Liver (tissue), 9 donors: Measurements from ENCODE around the gene GNB5. TPM values are rescaled to one million over a fixed set of nuclear protein-coding genes. Genes with fewer than 3 reads are reported as not detected.
A peak's percentile ranks its signal among the peaks of the same experiment; 100 is the strongest.

Source experiments
- DNase-seq: peaks from one replicate; pipeline ENCODE4 v3.0.0-alpha.2; 2017; ENCODE audit warnings: low spot score
- H3K27ac ChIP-seq, 2 donors: one replicate each; pipeline ENCODE4 v1.7.0; 2013; ENCODE audit warnings: inconsistent platforms in 2 of 2, low read length in 2 of 2, control low read depth in 1 of 2, low read depth in 1 of 2, mild to moderate bottlenecking in 1 of 2
- H3K27me3 ChIP-seq, 4 donors: one replicate each; pipeline versions ENCODE4 v1.6.1 to v1.7.0; 2013; ENCODE audit warnings: low read length in 3 of 4, inconsistent platforms in 1 of 4, mild to moderate bottlenecking in 1 of 4, moderate library complexity in 1 of 4; ENCODE audit not compliant: control insufficient read depth in 4 of 4, insufficient read depth in 4 of 4
- H3K36me3 ChIP-seq, 4 donors: one replicate each; pipeline versions ENCODE4 v1.6.1 to v1.7.0; 2013; ENCODE audit warnings: low read length in 3 of 4, mild to moderate bottlenecking in 3 of 4, low read depth in 1 of 4, moderate library complexity in 1 of 4; ENCODE audit not compliant: control insufficient read depth in 4 of 4, insufficient read depth in 3 of 4
- H3K4me1 ChIP-seq, 4 donors: one replicate each; pipeline versions ENCODE4 v1.6.1 to v1.7.0; 2013; ENCODE audit warnings: low read length in 3 of 4, mild to moderate bottlenecking in 3 of 4, moderate library complexity in 1 of 4; ENCODE audit not compliant: control insufficient read depth in 4 of 4, insufficient read depth in 4 of 4
- H3K4me3 ChIP-seq, 3 donors: one replicate each; pipeline versions ENCODE4 v1.6.1 to v1.7.0; 2013; ENCODE audit warnings: low read length in 3 of 3, control low read depth in 1 of 3, low read depth in 1 of 3, mild to moderate bottlenecking in 1 of 3
- H3K9ac ChIP-seq, 2 donors: one replicate each; pipeline ENCODE4 v1.7.0; 2013; ENCODE audit warnings: low read length in 2 of 2, mild to moderate bottlenecking in 2 of 2, moderate library complexity in 2 of 2, control low read depth in 1 of 2, low read depth in 1 of 2
- H3K9me3 ChIP-seq, 4 donors: one replicate each; pipeline versions ENCODE4 v1.6.1 to v1.7.0; 2013; ENCODE audit warnings: low read length in 3 of 4; ENCODE audit not compliant: control insufficient read depth in 4 of 4
- EGR1 ChIP-seq, 2 donors: IDR thresholded peaks; 2 replicates each; pipeline ENCODE4 v1.6.1; 2016 to 2018; ENCODE audit warnings: antibody characterized with exemption in 2 of 2, low read depth in 2 of 2
- FOXA1 ChIP-seq: IDR thresholded peaks from 2 replicates; pipeline ENCODE4 v1.6.1; 2016; ENCODE audit warnings: antibody characterized with exemption
- FOXA2 ChIP-seq: IDR thresholded peaks from 2 replicates; pipeline ENCODE4 v1.6.1; 2016; ENCODE audit warnings: antibody characterized with exemption
- GABPA ChIP-seq, 2 donors: IDR thresholded peaks in 1 of 2; conservative IDR thresholded peaks in 1 of 2; 2 replicates each; pipeline ENCODE4 v1.6.1; 2016; ENCODE audit warnings: antibody characterized with exemption in 2 of 2, mild to moderate bottlenecking in 1 of 2, moderate library complexity in 1 of 2
- HNF4A ChIP-seq, 2 donors: conservative IDR thresholded peaks; 2 replicates each; pipeline ENCODE4 v1.6.1; 2016; ENCODE audit warnings: antibody characterized with exemption in 2 of 2, mild to moderate bottlenecking in 2 of 2
- HNF4G ChIP-seq: IDR thresholded peaks from 2 replicates; pipeline ENCODE4 v1.6.1; 2016; ENCODE audit warnings: antibody characterized with exemption
- JUND ChIP-seq, 2 donors: IDR thresholded peaks; 2 replicates each; pipeline ENCODE4 v1.6.1; 2016; ENCODE audit warnings: antibody characterized with exemption in 2 of 2
- NR2F2 ChIP-seq: IDR thresholded peaks from 2 replicates; pipeline ENCODE4 v1.6.1; 2016; ENCODE audit warnings: antibody characterized with exemption
- RAD21 ChIP-seq, 2 donors: IDR thresholded peaks; 2 replicates each; pipeline ENCODE4 v1.6.1; 2016; ENCODE audit warnings: antibody characterized with exemption in 2 of 2, mild to moderate bottlenecking in 2 of 2
- RXRA ChIP-seq, 2 donors: IDR thresholded peaks; 2 replicates each; pipeline ENCODE4 v1.6.1; 2017 to 2018; ENCODE audit warnings: antibody characterized with exemption in 2 of 2, mild to moderate bottlenecking in 1 of 2
- SP1 ChIP-seq: IDR thresholded peaks from 2 replicates; pipeline ENCODE4 v1.6.1; 2018; ENCODE audit warnings: antibody characterized with exemption, mild to moderate bottlenecking
- TAF1 ChIP-seq: conservative IDR thresholded peaks from 2 replicates; pipeline ENCODE4 v1.6.1; 2016; ENCODE audit warnings: antibody characterized with exemption, mild to moderate bottlenecking
- YY1 ChIP-seq: IDR thresholded peaks from 2 replicates; pipeline ENCODE4 v1.6.1; 2016; ENCODE audit warnings: antibody characterized with exemption, mild to moderate bottlenecking
- whole genome bisulfite sequencing: extraction: QIAGEN DNeasy Blood & Tissue Kit; methylation state at CpG from one replicate; pipeline ENCODE4 v1.1.7; 2013; 5-methylcytosine and 5-hydroxymethylcytosine counted together
- polyA plus RNA-seq, 2 donors: library from polyadenylated mRNA; stranded (reverse) in 1 of 2; unstranded in 1 of 2; fragments of 200-250 nt in 1 of 2; fragments of >200 nt in 1 of 2; fragmentation: Nextera tagmentation in 1 of 2; extraction: Ambion mirVana in 1 of 2; gene quantifications; one replicate each; pipeline versions ENCODE4 v1.2.1 to v1.2.3, GENCODE V29; 2013 to 2015
- total RNA-seq, 2 donors: library from RNA; depleted of rRNA; stranded (reverse); fragments of >200 nt; gene quantifications; one replicate each; pipeline ENCODE4 v1.2.3, GENCODE V29; 2014
- TF ChIP-seq, protein P1 (sequence below): fragments of 150-350 bp; IDR thresholded peaks from 2 replicates; pipeline ENCODE4 v1.5.1; 2017; ENCODE audit warnings: improper control_type of control experiment, low read depth, low read length; ENCODE audit not compliant: missing input control
- TF ChIP-seq, protein P2 (sequence below): IDR thresholded peaks from 2 replicates; pipeline ENCODE4 v1.6.1; 2016; ENCODE audit warnings: antibody characterized with exemption
- TF ChIP-seq, protein P3 (sequence below): IDR thresholded peaks from 2 replicates; pipeline ENCODE4 v1.6.1; 2016; ENCODE audit warnings: antibody characterized with exemption
- TF ChIP-seq, protein P4 (sequence below): IDR thresholded peaks from 2 replicates; pipeline ENCODE4 v1.6.1; 2016; ENCODE audit warnings: antibody characterized with exemption
- TF ChIP-seq, protein P5 (sequence below): IDR thresholded peaks from 2 replicates; pipeline ENCODE4 v1.6.1; 2016; ENCODE audit warnings: antibody characterized with exemption, mild to moderate bottlenecking
- donor health status: healthy.
- donor health status: healthy.
- donor health status: healthy.
- donor health status: healthy.
- donor health status: healthy.

Gene GNB5
- total and polyA plus RNA-seq, 4 donors: 13.7 to 19.2 (median 15.7) TPM

DNA sequence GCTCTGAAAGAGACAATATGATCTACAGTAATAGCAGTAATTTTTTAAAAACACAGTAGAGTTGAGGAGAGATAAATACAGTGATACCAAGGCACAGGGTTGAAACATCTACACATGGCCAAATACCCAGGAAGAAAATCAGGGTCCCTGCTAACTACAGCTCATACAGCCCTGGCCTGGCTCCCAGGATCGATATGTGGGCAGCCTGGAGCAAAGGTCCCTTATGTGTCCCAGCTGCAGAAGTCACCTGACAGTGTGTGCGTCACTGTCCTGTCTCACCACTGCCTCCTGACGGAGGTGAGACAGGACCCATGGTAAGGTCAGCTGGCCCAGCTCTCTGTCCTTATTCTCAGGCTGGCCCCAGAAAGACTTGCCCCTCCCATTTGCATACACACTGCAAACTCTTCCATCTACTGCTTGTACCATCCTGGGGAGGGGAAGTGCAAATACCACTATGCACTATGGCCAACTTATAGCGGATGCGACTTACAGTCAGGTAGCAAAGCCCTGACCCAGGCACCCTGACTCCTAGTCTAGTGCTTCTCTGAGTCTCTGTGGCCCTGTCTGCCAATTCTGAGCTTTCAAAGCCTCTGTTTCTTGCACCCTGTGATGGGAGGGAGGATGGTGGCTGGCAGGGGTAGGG is 56.6 kb downstream of the GNB5 start (continued):
- TF ChIP-seq, protein P1, sequence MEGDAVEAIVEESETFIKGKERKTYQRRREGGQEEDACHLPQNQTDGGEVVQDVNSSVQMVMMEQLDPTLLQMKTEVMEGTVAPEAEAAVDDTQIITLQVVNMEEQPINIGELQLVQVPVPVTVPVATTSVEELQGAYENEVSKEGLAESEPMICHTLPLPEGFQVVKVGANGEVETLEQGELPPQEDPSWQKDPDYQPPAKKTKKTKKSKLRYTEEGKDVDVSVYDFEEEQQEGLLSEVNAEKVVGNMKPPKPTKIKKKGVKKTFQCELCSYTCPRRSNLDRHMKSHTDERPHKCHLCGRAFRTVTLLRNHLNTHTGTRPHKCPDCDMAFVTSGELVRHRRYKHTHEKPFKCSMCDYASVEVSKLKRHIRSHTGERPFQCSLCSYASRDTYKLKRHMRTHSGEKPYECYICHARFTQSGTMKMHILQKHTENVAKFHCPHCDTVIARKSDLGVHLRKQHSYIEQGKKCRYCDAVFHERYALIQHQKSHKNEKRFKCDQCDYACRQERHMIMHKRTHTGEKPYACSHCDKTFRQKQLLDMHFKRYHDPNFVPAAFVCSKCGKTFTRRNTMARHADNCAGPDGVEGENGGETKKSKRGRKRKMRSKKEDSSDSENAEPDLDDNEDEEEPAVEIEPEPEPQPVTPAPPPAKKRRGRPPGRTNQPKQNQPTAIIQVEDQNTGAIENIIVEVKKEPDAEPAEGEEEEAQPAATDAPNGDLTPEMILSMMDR: no peak

DNA sequence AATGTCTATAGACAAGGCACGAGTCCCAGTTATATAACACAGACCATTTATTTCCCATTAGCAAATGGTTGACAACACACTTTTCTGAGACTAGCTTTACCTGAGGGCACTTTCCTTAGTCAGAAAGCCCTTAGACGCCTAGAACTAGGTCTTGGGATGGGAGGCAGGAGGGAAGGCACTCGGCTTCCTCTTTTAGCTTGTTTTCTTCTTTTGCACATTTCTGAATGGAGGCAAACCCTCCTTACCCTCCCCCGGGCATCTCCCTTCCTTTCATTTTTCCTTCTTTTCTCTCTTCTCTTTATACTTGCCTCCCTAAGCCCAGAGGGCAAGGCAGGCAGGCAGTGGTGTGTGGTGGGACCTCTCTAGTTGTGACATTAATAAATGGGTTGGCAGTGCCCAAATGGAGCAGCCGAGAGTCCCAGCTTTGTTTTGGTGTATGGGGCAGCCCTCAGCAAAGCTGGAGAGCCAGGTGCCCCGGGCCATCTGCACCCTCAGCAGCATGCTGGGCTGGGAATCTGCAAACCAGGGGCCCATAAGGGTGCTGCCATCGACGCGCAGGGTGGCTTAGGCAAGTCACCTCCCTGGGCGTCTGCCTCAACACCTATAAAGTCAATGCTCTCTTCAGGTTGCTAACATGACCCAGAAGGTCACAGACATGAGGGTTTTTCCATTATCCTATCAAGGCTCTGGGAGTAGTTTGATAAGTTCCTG is 57.5 kb downstream of the GNB5 start:
- Histone ChIP-seq H3K27me3 (no peaks in the 10 kb centered on the region), H3K36me3 (peaks cover 0 to 5% (median 0%) of the 10 kb centered on the region in 4 donors), H3K27ac (peak overlapping the region; percentile 66 to 86), H3K4me3 (no peak overlapping the region), H3K9me3 (no peaks in the 10 kb centered on the region), H3K4me1 (peaks cover 18 to 45% (median 33%) of the 10 kb centered on the region in 4 donors), H3K9ac (peak overlapping the region in 1 of 2 donors; percentile 36)
- TF ChIP-seq, protein P2, sequence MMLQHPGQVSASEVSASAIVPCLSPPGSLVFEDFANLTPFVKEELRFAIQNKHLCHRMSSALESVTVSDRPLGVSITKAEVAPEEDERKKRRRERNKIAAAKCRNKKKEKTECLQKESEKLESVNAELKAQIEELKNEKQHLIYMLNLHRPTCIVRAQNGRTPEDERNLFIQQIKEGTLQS: no peak
- TF ChIP-seq FOXA2 (no peak), YY1 (no peak), RAD21 (IDR thresholded peaks at IDR 0.05) (no peak), HNF4A (conservative IDR thresholded peaks at IDR 0.05) (no peak), HNF4G (no peak), EGR1 (IDR thresholded peaks at IDR 0.05; ENCODE audit: low read depth in 2 of 2) (no peak), GABPA (IDR thresholded peaks at IDR 0.05 in 1 of 2, conservative IDR thresholded peaks at IDR 0.05 in 1 of 2) (no peak), JUND (IDR thresholded peaks at IDR 0.05) (no peak), FOXA1 (no peak), NR2F2 (no peak), TAF1 (no peak), SP1 (no peak), RXRA (IDR thresholded peaks at IDR 0.05) (no peak)
- TF ChIP-seq, protein P3, sequence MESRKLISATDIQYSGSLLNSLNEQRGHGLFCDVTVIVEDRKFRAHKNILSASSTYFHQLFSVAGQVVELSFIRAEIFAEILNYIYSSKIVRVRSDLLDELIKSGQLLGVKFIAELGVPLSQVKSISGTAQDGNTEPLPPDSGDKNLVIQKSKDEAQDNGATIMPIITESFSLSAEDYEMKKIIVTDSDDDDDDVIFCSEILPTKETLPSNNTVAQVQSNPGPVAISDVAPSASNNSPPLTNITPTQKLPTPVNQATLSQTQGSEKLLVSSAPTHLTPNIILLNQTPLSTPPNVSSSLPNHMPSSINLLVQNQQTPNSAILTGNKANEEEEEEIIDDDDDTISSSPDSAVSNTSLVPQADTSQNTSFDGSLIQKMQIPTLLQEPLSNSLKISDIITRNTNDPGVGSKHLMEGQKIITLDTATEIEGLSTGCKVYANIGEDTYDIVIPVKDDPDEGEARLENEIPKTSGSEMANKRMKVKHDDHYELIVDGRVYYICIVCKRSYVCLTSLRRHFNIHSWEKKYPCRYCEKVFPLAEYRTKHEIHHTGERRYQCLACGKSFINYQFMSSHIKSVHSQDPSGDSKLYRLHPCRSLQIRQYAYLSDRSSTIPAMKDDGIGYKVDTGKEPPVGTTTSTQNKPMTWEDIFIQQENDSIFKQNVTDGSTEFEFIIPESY: no peak
- TF ChIP-seq, protein P4, sequence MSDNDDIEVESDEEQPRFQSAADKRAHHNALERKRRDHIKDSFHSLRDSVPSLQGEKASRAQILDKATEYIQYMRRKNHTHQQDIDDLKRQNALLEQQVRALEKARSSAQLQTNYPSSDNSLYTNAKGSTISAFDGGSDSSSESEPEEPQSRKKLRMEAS: no peak
- TF ChIP-seq, protein P5, sequence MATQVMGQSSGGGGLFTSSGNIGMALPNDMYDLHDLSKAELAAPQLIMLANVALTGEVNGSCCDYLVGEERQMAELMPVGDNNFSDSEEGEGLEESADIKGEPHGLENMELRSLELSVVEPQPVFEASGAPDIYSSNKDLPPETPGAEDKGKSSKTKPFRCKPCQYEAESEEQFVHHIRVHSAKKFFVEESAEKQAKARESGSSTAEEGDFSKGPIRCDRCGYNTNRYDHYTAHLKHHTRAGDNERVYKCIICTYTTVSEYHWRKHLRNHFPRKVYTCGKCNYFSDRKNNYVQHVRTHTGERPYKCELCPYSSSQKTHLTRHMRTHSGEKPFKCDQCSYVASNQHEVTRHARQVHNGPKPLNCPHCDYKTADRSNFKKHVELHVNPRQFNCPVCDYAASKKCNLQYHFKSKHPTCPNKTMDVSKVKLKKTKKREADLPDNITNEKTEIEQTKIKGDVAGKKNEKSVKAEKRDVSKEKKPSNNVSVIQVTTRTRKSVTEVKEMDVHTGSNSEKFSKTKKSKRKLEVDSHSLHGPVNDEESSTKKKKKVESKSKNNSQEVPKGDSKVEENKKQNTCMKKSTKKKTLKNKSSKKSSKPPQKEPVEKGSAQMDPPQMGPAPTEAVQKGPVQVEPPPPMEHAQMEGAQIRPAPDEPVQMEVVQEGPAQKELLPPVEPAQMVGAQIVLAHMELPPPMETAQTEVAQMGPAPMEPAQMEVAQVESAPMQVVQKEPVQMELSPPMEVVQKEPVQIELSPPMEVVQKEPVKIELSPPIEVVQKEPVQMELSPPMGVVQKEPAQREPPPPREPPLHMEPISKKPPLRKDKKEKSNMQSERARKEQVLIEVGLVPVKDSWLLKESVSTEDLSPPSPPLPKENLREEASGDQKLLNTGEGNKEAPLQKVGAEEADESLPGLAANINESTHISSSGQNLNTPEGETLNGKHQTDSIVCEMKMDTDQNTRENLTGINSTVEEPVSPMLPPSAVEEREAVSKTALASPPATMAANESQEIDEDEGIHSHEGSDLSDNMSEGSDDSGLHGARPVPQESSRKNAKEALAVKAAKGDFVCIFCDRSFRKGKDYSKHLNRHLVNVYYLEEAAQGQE: no peak
- TF ChIP-seq, protein P1: no peak
- WGBS: 86% methylated on average over 10 of the region's 10 CpGs
- no peak for DNase-seq
